H1 (cell line): Measurements from ENCODE around the gene C3orf80.

ENCODE experiments used
- BRCA1 ChIP-seq: IDR thresholded peaks from 2 replicates; pipeline ENCODE4 v1.6.1; 2012; ENCODE audit warnings: low read depth, low read length, improper control_type of control experiment
- EZH2 ChIP-seq: fragments of 200-600 bp; sonication (generic); IDR thresholded peaks from 2 replicates; pipeline ENCODE4 v1.7.1; 2012; ENCODE audit warnings: low read depth, mild to moderate bottlenecking, moderate library complexity, low read length, inconsistent platforms; ENCODE audit not compliant: severe bottlenecking
- GABPA ChIP-seq: IDR thresholded peaks from 2 replicates; pipeline ENCODE4 v1.6.1; 2011; ENCODE audit warnings: mild to moderate bottlenecking, low read length, moderate library complexity, borderline replicate concordance; ENCODE audit not compliant: insufficient read depth
- KDM1A ChIP-seq: fragments of 200-600, 300-600 bp; sonication (generic); IDR thresholded peaks from 2 replicates; pipeline ENCODE4 v1.7.1; 2016; ENCODE audit warnings: mild to moderate bottlenecking, low read length, borderline replicate concordance
- POLR2AphosphoS5 ChIP-seq: IDR thresholded peaks from 2 replicates; pipeline ENCODE4 v1.6.1; 2011; ENCODE audit warnings: low read depth, low read length
- RFX5 ChIP-seq: IDR thresholded peaks from 2 replicates; pipeline ENCODE4 v1.6.1; 2011; ENCODE audit warnings: low read depth, low read length, improper control_type of control experiment, borderline replicate concordance
- SP1 ChIP-seq: IDR thresholded peaks from 2 replicates; pipeline ENCODE4 v1.6.1; 2011; ENCODE audit warnings: low read depth, low read length
- TCF12 ChIP-seq: IDR thresholded peaks from 2 replicates; pipeline ENCODE4 v1.6.1; 2011; ENCODE audit warnings: low read depth, mild to moderate bottlenecking, low read length

DNA sequence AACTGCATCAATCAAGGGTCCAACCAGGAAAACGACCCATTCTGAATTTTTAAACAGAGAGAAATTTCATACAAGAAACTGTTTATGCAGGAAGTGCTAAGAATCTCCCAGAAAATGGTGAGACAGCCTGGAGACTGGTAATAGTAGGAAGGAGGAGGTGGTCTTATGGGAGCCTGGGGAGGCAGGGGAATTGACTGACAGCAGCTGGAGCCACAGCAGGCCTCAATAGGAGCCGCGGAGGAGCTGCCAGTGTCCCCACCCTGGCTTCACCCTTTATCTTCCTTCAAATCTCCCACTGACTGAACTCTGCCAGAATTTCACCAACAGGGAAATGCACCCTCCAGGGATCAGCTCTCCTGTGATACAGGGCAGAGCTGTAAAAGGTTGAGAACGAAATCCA is 7.5 kb upstream of the C3orf80 start:
- TF ChIP-seq KDM1A (no peak), POLR2AphosphoS5 (no peak), GABPA (no peak), RFX5 (no peak), TCF12 (no peak), BRCA1 (no peak), EZH2 (no peak), SP1 (no peak)
